GM12878 (cell line): Measurements from ENCODE around the gene DPPA2. TPM values are rescaled to one million over a fixed set of nuclear protein-coding genes. Genes with fewer than 3 reads are reported as not detected.

Experiments
- ATAC-seq: fragments of 200-7000 bp; cut with Tn5 transposase; 3 replicates; pipeline ENCODE4 v1.9.1; 2020; ENCODE audit warnings: mild to moderate bottlenecking, moderate library complexity
- BruUV-seq: library from RNA; stranded (reverse); fragments of 400-500 nt; replicated peaks from 2 replicates; lab custom pipeline; 2021; lab: Mats Ljungman, UMichigan
- CTCF ChIA-PET: fragments of 300-600 bp; sonication (Branson Sonifier 250); formaldehyde crosslinking; extraction: SDS; loops from one replicate; lab custom pipeline; 2021; ENCODE audit warnings: inconsistent platforms; lab: Yijun Ruan, JAX
- POLR2A ChIA-PET: fragments of 350-600 bp; formaldehyde crosslinking; extraction: SDS; loops from one replicate; lab custom pipeline; 2021; ENCODE audit warnings: inconsistent platforms; lab: Charles Lee
- RAD21 ChIA-PET: fragments of 300-600 bp; sonication (Branson Sonifier 250); formaldehyde crosslinking; loops from one replicate; lab custom pipeline; 2023; ENCODE audit warnings: antibody characterized with exemption; ENCODE audit not compliant: unreplicated experiment; lab: Charles Lee
- SMC1A ChIA-PET: fragments of 300-600 bp; sonication (Branson Sonifier 250); formaldehyde crosslinking; loops from one replicate; lab custom pipeline; 2023; ENCODE audit not compliant: unreplicated experiment, uncharacterized antibody; lab: Charles Lee
- DNase-seq: peaks from one replicate; pipeline ENCODE4 v3.0.0-alpha.2; 2011; ENCODE audit warnings: low read depth, low spot score
- FAIRE-seq: peaks from 3 replicates; lab custom pipeline; 2011; peaks lifted over from hg19 to GRCh38; lab: Jason Lieb, UNC
- H2AFZ ChIP-seq: 2 replicates; pipeline ENCODE4 v1.6.0; 2011; ENCODE audit warnings: low read depth, low read length, control low read depth; ENCODE audit not compliant: control insufficient read depth
- H3K27ac ChIP-seq: 2 replicates; pipeline ENCODE4 v1.5.1; 2011; ENCODE audit warnings: control low read depth; ENCODE audit not compliant: control insufficient read depth, insufficient read depth
- H3K27me3 ChIP-seq, 2 experiments: replicated peaks in 1 of 2; 2 replicates each; pipeline versions ENCODE4 v1.6.0 to v1.6.1; 2011; ENCODE audit warnings: low read length in 1 of 2; ENCODE audit not compliant: control insufficient read depth in 2 of 2, insufficient read depth in 2 of 2
- H3K36me3 ChIP-seq, 2 experiments: 2 replicates each; pipeline ENCODE4 v1.5.1; 2011; ENCODE audit warnings: low read length in 1 of 2; ENCODE audit not compliant: control insufficient read depth in 2 of 2, insufficient read depth in 2 of 2
- H3K4me1 ChIP-seq: 2 replicates; pipeline ENCODE4 v1.6.1; 2011; ENCODE audit warnings: mild to moderate bottlenecking, low read length, moderate library complexity, mixed read lengths; ENCODE audit not compliant: control insufficient read depth, insufficient read depth
- H3K4me2 ChIP-seq: 2 replicates; pipeline ENCODE4 v1.6.0; 2011; ENCODE audit warnings: control low read depth; ENCODE audit not compliant: control insufficient read depth, insufficient read depth
- H3K4me3 ChIP-seq: fragments of 200-600 bp; sonication (generic); 2 replicates; pipeline ENCODE4 v1.5.1; 2016
- H3K79me2 ChIP-seq: 2 replicates; pipeline ENCODE4 v1.6.0; 2011; ENCODE audit warnings: low read length; ENCODE audit not compliant: control insufficient read depth, insufficient read depth
- H3K9ac ChIP-seq: 2 replicates; pipeline ENCODE4 v1.8.0; 2011; ENCODE audit warnings: low read length, control low read depth, mixed read lengths; ENCODE audit not compliant: control insufficient read depth, insufficient read depth
- H3K9me3 ChIP-seq: replicated peaks from 3 replicates; pipeline ENCODE4 v1.5.1; 2011; ENCODE audit warnings: mild to moderate bottlenecking, low read length; ENCODE audit not compliant: control insufficient read depth, insufficient read depth
- H4K20me1 ChIP-seq: 2 replicates; pipeline ENCODE4 v1.6.0; 2011; ENCODE audit not compliant: control insufficient read depth, insufficient read depth
- ASH2L ChIP-seq: fragments of 300-600, 200-600 bp; sonication (generic); IDR thresholded peaks from 2 replicates; pipeline ENCODE4 v1.6.1; 2017; ENCODE audit warnings: low read depth, mild to moderate bottlenecking, borderline replicate concordance
- HDGF ChIP-seq: fragments of 450-650 bp; IDR thresholded peaks from 2 replicates; pipeline ENCODE4 v1.6.1; 2016; ENCODE audit warnings: antibody characterized with exemption
- NFXL1 ChIP-seq: fragments of 450-650 bp; IDR thresholded peaks from 2 replicates; pipeline ENCODE4 v1.6.1; 2017; ENCODE audit warnings: antibody characterized with exemption, mild to moderate bottlenecking, borderline replicate concordance
- PAX5 ChIP-seq: IDR thresholded peaks from 2 replicates; pipeline ENCODE4 v1.6.1; 2011; ENCODE audit warnings: low read depth, low read length, borderline replicate concordance
- RAD51 ChIP-seq: fragments of 450-650 bp; IDR thresholded peaks from 2 replicates; pipeline ENCODE4 v1.6.1; 2016; ENCODE audit warnings: moderate library complexity, mild to moderate bottlenecking, inconsistent platforms
- SKIL ChIP-seq: fragments of 450-650 bp; IDR thresholded peaks from 2 replicates; pipeline ENCODE4 v1.6.1; 2017; ENCODE audit warnings: mild to moderate bottlenecking, low read depth, inconsistent platforms; ENCODE audit not compliant: poor library complexity, severe bottlenecking
- WGBS: methylation state at CpG from one replicate; pipeline ENCODE4 v1.1.6; 2016; ENCODE audit warnings: low lambda C conversion rate; ENCODE audit not compliant: insufficient replicate concordance, insufficient coverage; ENCODE audit errors: missing lambda C conversion rate; 5-methylcytosine and 5-hydroxymethylcytosine counted together
- in situ Hi-C: fragments of 300-500 bp; cut with MboI; formaldehyde crosslinking; loops from 9 replicates; pipeline ENCODE4 v1.14.3; 2018; ENCODE audit warnings: mixed read lengths
- intact Hi-C: fragments of 100-400 bp; cut with micrococcal nuclease; formaldehyde crosslinking; loops from one replicate; pipeline ENCODE4 v1.14.2; 2022; ENCODE audit not compliant: unreplicated experiment
- polyA plus RNA-seq, 11 experiments: library from polyadenylated mRNA; depleted of rRNA in 4 of 11; unstranded in 6 of 11; stranded (reverse) in 5 of 11; fragments of >200 nt; fragmentation: Nextera tagmentation in 4 of 11; fragmentation: Illumina TruSeq in 1 of 11; extraction: Ambion mirVana in 4 of 11; extraction: Trizol in 1 of 11; gene quantifications; 1 replicate in 1 of 11; 2 replicates in 10 of 11; pipeline versions ENCODE4 v1.2.1 to v1.2.3, GENCODE V29; 2011 to 2016; ENCODE audit warnings: inconsistent platforms in 2 of 11, missing spikeins in 2 of 11, low read depth in 1 of 11
- total RNA-seq, 4 experiments: library from RNA; depleted of rRNA in 3 of 4; stranded (reverse); fragments of >200 nt in 3 of 4; fragmentation: Illumina TruSeq in 1 of 4; extraction: Trizol in 1 of 4; gene quantifications; 2 replicates each; pipeline versions ENCODE4 v1.2.1 to v1.2.3, GENCODE V29; 2013 to 2021

DPPA2 gene
- total and polyA plus RNA-seq, 10 of the 15 experiments (the other 5 are each of a cell fraction or from before 2014, with no cell fraction given): not detected

- POLR2A ChIA-PET: no interaction called here
These were observed 36.7 kb upstream of the DPPA2 start for GRCh38 chr3:109353057-109353456.

More at GRCh38 chr3:109353057-109353456, 36.7 kb upstream of the DPPA2 start:
- Histone ChIP-seq H3K4me3 (no peak overlapping the region), H3K4me2 (no peak overlapping the region), H3K4me1 (no peaks in the 10 kb centered on the region), H2AFZ (no peak overlapping the region), H3K36me3 (no peaks in the 10 kb centered on the region), H3K27ac (no peak overlapping the region), H3K9me3 (no peaks in the 10 kb centered on the region), H3K9ac (no peak overlapping the region)
- ChIA-PET CTCF (interaction anchor here (0.6 kb wide), 1 partner anchor 77 kb away, joined by 3 read pairs; no protein-coding TSS in a partner anchor), RAD21 (no interaction called here)
- intact Hi-C loops: no loop called here
- BruUV-seq: no TSS peak
- no peak for FAIRE-seq
- ATAC-seq: no peak
- no peak for DNase-seq
- TF ChIP-seq SKIL (no peak), PAX5 (no peak), NFXL1 (no peak), RAD51 (no peak), ASH2L (no peak), HDGF (no peak)
- TF ChIP-seq, all 136 proteins: peak for 0
- Histone ChIP-seq H4K20me1 (no peaks in the 10 kb centered on the region), H3K27me3 (no peaks in the 10 kb centered on the region), H3K79me2 (no peaks in the 10 kb centered on the region)
- WGBS: 17% methylated on average over 2 of the region's 2 CpGs
- in situ Hi-C loops: no loop called here
- SMC1A ChIA-PET: interaction anchor here (1.1 kb wide), 1 partner anchor 11 kb away, joined by 3 read pairs; no protein-coding TSS in a partner anchor
